B cell (primary cell): ENCODE data around the gene LDLRAD3. TPM values are rescaled to one million over a fixed set of nuclear protein-coding genes. Genes with fewer than 3 reads are reported as not detected.
"Not testable (repeated sequence)": the region's sequence is repeated elsewhere in the genome, so short reads cannot be mapped to it uniquely, and the experiment has no call there.

Experiments used
- ATAC-seq: fragments of 200-7000 bp; cut with Tn5 transposase; one replicate; pipeline ENCODE4 v1.10.0; 2021; ENCODE audit warnings: low read depth, mild to moderate bottlenecking, moderate number of reproducible peaks, moderate library complexity
- CTCF ChIA-PET: fragments of 350-600 bp; sonication (Branson Sonifier 250); formaldehyde crosslinking; loops from one replicate; lab custom pipeline; 2021; ENCODE audit warnings: antibody characterized with exemption, inconsistent platforms; lab: Charles Lee
- POLR2A ChIA-PET: fragments of 350-600 bp; sonication (Branson Sonifier 250); formaldehyde crosslinking; loops from one replicate; lab custom pipeline; 2021; ENCODE audit warnings: antibody characterized with exemption; lab: Charles Lee
- DNase-seq: peaks from one replicate; pipeline ENCODE4 v3.0.0; 2013
- H2AFZ ChIP-seq: 2 replicates; pipeline ENCODE4 v1.6.1; 2012; ENCODE audit warnings: mild to moderate bottlenecking, low read depth, low read length; ENCODE audit not compliant: insufficient read depth, poor library complexity, severe bottlenecking
- H3K27ac ChIP-seq, 2 donors: 1 replicate in 1 of 2; 2 replicates in 1 of 2; pipeline ENCODE4 v1.5.1; 2012 to 2013; ENCODE audit warnings: low read length in 2 of 2, mild to moderate bottlenecking in 2 of 2, moderate library complexity in 1 of 2
- H3K27me3 ChIP-seq, 4 experiments: fragments of 200-600 bp in 1 of 4; sonication (generic) in 1 of 4; replicated peaks in 1 of 4; 1 replicate in 2 of 4; 2 replicates in 2 of 4; pipeline versions ENCODE4 v1.6.1 to v1.7.0; 2013 to 2016; ENCODE audit warnings: low read length in 3 of 4, mild to moderate bottlenecking in 2 of 4, mixed read lengths in 1 of 4, moderate library complexity in 1 of 4; ENCODE audit not compliant: insufficient read depth in 4 of 4, control insufficient read depth in 3 of 4; ENCODE audit errors: control extremely low read depth in 1 of 4
- H3K36me3 ChIP-seq, 2 experiments: replicated peaks in 1 of 2; 1 replicate in 1 of 2; 2 replicates in 1 of 2; pipeline versions ENCODE4 v1.6.1 to v1.7.1; 2013; ENCODE audit warnings: low read length in 1 of 2; ENCODE audit not compliant: insufficient read depth in 2 of 2, control insufficient read depth in 1 of 2; ENCODE audit errors: control extremely low read depth in 1 of 2, extremely low read depth in 1 of 2
- H3K4me1 ChIP-seq, 2 donors: fragments of 200-600 bp in 1 of 2; sonication (generic) in 1 of 2; 1 replicate in 1 of 2; 2 replicates in 1 of 2; pipeline versions ENCODE4 v1.5.1 to v1.6.1; 2013 to 2017; ENCODE audit warnings: low read length in 2 of 2; ENCODE audit not compliant: control insufficient read depth in 2 of 2, insufficient read depth in 2 of 2
- H3K4me2 ChIP-seq: replicated peaks from 2 replicates; pipeline ENCODE3; 2012; ENCODE audit warnings: mild to moderate bottlenecking, low read depth, low read length; ENCODE audit not compliant: poor library complexity, severe bottlenecking
- H3K4me3 ChIP-seq, 5 experiments: fragments of 200-600 bp in 1 of 5; sonication (generic) in 1 of 5; 1 replicate in 3 of 5; 2 replicates in 2 of 5; pipeline versions ENCODE4 v1.5.1 to v1.7.0; 2011 to 2016; ENCODE audit warnings: low read length in 4 of 5, mild to moderate bottlenecking in 4 of 5, low read depth in 2 of 5, control low read depth in 1 of 5, moderate library complexity in 1 of 5; ENCODE audit not compliant: insufficient read depth in 1 of 5; ENCODE audit errors: control extremely low read depth in 1 of 5, extremely low read depth in 1 of 5
- H3K79me2 ChIP-seq: fragments of 200-600 bp; sonication (generic); one replicate; pipeline ENCODE4 v1.6.0; 2016; ENCODE audit warnings: low read length; ENCODE audit not compliant: control insufficient read depth, insufficient read depth
- H3K9ac ChIP-seq: fragments of 200-600 bp; sonication (generic); 2 replicates; pipeline ENCODE4 v1.6.1; 2017; ENCODE audit warnings: mild to moderate bottlenecking, low read length, moderate library complexity
- H3K9me3 ChIP-seq, 3 donors: one replicate each; pipeline versions ENCODE4 v1.6.1 to v1.7.1; 2013; ENCODE audit warnings: low read length in 2 of 3; ENCODE audit not compliant: control insufficient read depth in 2 of 3, insufficient read depth in 1 of 3; ENCODE audit errors: control extremely low read depth in 1 of 3
- H4K20me1 ChIP-seq: 2 replicates; pipeline ENCODE4 v1.6.0; 2012; ENCODE audit warnings: mild to moderate bottlenecking, low read length; ENCODE audit not compliant: insufficient read depth, control insufficient read depth, poor library complexity, severe bottlenecking
- H3K27ac Mint-ChIP-seq: one replicate; pipeline ENCODE4 v1.8.0; 2021; ENCODE audit warnings: mixed read lengths
- H3K27me3 Mint-ChIP-seq: one replicate; pipeline ENCODE4 v1.8.0; 2021; ENCODE audit warnings: mixed read lengths
- H3K4me1 Mint-ChIP-seq: one replicate; pipeline ENCODE4 v1.8.0; 2021; ENCODE audit warnings: mixed read lengths
- H3K4me3 Mint-ChIP-seq: one replicate; pipeline ENCODE4 v1.8.0; 2021; ENCODE audit warnings: mixed read lengths
- H3K9me3 Mint-ChIP-seq: one replicate; pipeline ENCODE4 v1.8.0; 2022; ENCODE audit warnings: mixed read lengths; ENCODE audit not compliant: insufficient read depth
- CTCF ChIP-seq: fragments of 200-600 bp; IDR thresholded peaks from one replicate; pipeline ENCODE4 v1.8.0; 2022; ENCODE audit warnings: antibody characterized with exemption, mild to moderate bottlenecking
- EZH2 ChIP-seq: IDR thresholded peaks from 2 replicates; pipeline ENCODE4 v1.6.1; 2012; ENCODE audit warnings: borderline replicate concordance, low read depth, mild to moderate bottlenecking, moderate library complexity, low read length; ENCODE audit not compliant: insufficient read depth, poor library complexity, severe bottlenecking
- WGBS: methylation state at CpG from one replicate; pipeline ENCODE4 v1.1.5; 2013; ENCODE audit warnings: missing lambda C conversion rate; ENCODE audit not compliant: insufficient coverage; 5-methylcytosine and 5-hydroxymethylcytosine counted together
- intact Hi-C: fragments of 100-400 bp; cut with micrococcal nuclease; formaldehyde crosslinking; loops from one replicate; pipeline ENCODE4 v1.10.0; 2022
- polyA plus RNA-seq: library from polyadenylated mRNA; depleted of rRNA; stranded (reverse); fragments of >200 nt; gene quantifications from 2 replicates; pipeline ENCODE4 v1.2.3, GENCODE V29; 2012
- total RNA-seq, 2 donors: library from RNA; stranded (reverse); fragments of 120-200 nt in 1 of 2; gene quantifications; 1 replicate in 1 of 2; 2 replicates in 1 of 2; pipeline versions ENCODE4 v1.2.3 to v1.2.4, GENCODE V29; 2013 to 2022

The LDLRAD3 gene
- total and polyA plus RNA-seq, 2 donors (not counting 1 experiment from before 2014, with no cell fraction given), result 0.01 TPM; not detected in 1

GRCh38 chr11:36012455-36012854 lies 68.6 kb downstream of the LDLRAD3 start:
- Mint-ChIP-seq H3K27me3 (peaks cover 4% of the 10 kb centered on the region), H3K27ac (no peak overlapping the region), H3K4me1 (no peaks in the 10 kb centered on the region), H3K9me3 (no peaks in the 10 kb centered on the region), H3K4me3 (no peak overlapping the region)
- Histone ChIP-seq H2AFZ (no peak overlapping the region), H4K20me1 (no peaks in the 10 kb centered on the region), H3K9me3 (no peaks in the 10 kb centered on the region), H3K79me2 (no peaks in the 10 kb centered on the region), H3K27me3 (peaks cover 0 to 4% (median 0%) of the 10 kb centered on the region in 4 experiments), H3K27ac (no peak overlapping the region), H3K4me2 (no peak overlapping the region), H3K9ac (no peak overlapping the region), H3K4me3 (no peak overlapping the region), H3K36me3 (no peaks in the 10 kb centered on the region), H3K4me1 (no peaks in the 10 kb centered on the region)
- intact Hi-C loops, result no loop called here
- ChIA-PET CTCF (no interaction called here), POLR2A (no interaction called here)
- 81% methylated on average over 4 of the region's 5 CpGs for WGBS
- DNase-seq (no peak), ATAC-seq (no peak)
- TF ChIP-seq CTCF, result no peak
- TF ChIP-seq EZH2, result no peak

GRCh38 chr11:36012979-36013378 lies 69.1 kb downstream of the LDLRAD3 start:
- Histone ChIP-seq H3K27ac (no peak overlapping the region), H3K36me3 (no peaks in the 10 kb centered on the region), H3K79me2 (no peaks in the 10 kb centered on the region), H3K4me3 (no peak overlapping the region), H2AFZ (no peak overlapping the region), H3K4me1 (no peaks in the 10 kb centered on the region), H3K27me3 (peaks cover 0 to 4% (median 0%) of the 10 kb centered on the region in 4 experiments), H3K9me3 (no peaks in the 10 kb centered on the region), H4K20me1 (no peaks in the 10 kb centered on the region), H3K9ac (no peak overlapping the region), H3K4me2 (no peak overlapping the region)
- intact Hi-C loops, result no loop called here
- CTCF ChIA-PET, result no interaction called here
- peaks cover 4% of the 10 kb centered on the region for H3K27me3 Mint-ChIP-seq
- TF ChIP-seq CTCF (no peak), EZH2 (no peak)
- DNase-seq (no peak), ATAC-seq (no peak)
- POLR2A ChIA-PET, result no interaction called here
- 100% methylated on average over 1 of the region's 2 CpGs for WGBS
- H3K9me3 Mint-ChIP-seq, result no peaks in the 10 kb centered on the region
- no peaks in the 10 kb centered on the region for H3K4me1 Mint-ChIP-seq
- H3K27ac Mint-ChIP-seq, result no peak overlapping the region
- no peak overlapping the region for H3K4me3 Mint-ChIP-seq

- H3K9me3 Mint-ChIP-seq, H3K27ac Mint-ChIP-seq, H3K9ac ChIP-seq, H3K79me2 ChIP-seq, H4K20me1 ChIP-seq, H2AFZ ChIP-seq, H3K27me3 ChIP-seq, CTCF ChIA-PET, intact Hi-C loops, POLR2A ChIA-PET, H3K27me3 Mint-ChIP-seq, H3K4me1 ChIP-seq, H3K4me3 Mint-ChIP-seq, H3K4me2 ChIP-seq, H3K36me3 ChIP-seq, ATAC-seq, DNase-seq, H3K27ac ChIP-seq, H3K9me3 ChIP-seq, H3K4me3 ChIP-seq, H3K4me1 Mint-ChIP-seq: not testable (repeated sequence)
- WGBS, result 83% methylated on average over 1 of the region's 1 CpG
Observed at GRCh38 chr11:36013446-36013845, 69.6 kb downstream of the LDLRAD3 start.
